ENCODE data around the gene ENTPD1. TPM values are rescaled to one million over a fixed set of nuclear protein-coding genes. Genes with fewer than 3 reads are reported as not detected.

Gene ENTPD1
- total RNA-seq, 1 experiment from 2014 or later: 0.37 TPM

DNA sequence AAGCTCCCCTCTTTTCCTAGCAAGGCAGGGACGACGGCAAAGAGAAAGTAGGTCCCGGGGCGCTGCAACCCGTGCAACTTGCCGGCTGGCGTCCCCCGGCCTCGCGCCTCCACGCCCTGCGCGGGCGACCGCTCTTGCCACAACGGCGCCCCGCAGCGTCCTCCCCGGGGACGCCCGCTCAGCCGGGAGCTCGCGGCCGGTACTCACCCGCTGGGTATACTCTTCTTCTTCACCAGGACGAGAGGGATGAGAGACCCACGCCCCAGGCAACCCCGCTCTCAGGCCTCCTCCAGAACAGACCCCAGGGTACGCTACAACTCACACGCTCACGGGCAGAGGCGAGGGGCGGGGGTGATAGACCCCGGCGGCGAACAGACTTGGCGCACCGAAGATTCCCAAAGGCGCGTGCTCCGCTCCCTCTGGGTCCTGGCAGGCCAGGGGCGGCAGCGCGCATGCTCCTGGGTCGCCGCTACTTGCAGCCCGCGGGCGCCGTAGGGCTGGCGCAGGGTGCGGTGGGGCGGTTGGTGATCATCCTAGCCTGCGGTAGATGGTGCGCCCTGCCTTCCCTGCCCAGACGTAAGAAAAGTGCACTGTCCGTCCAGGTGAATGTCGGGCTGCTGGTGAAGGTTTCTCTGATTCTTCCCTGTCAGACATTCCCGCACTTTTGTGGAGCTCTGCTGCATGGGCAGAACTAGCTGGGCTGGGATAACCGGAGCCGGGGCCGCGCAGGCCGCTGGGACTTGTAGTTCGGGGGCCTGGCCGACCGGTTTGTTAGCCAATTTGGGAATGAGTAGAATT, 151.7 kb downstream of the ENTPD1 start, which contains the start of gene CC2D2B:
Gene CC2D2B, plus strand, starts transcription at position 520 of the 798 bp plus-strand sequence. CDS start 3,349 bp downstream, outside the sequence.
- peak within 1 kb of the TSS; percentile 63 to 66 for H3K4me3 ChIP-seq (replicated peaks in 1 of 2; ENCODE audit: low read depth in 1 of 2, low read length in 2 of 2)
- no peaks in the 10 kb centered on the region for H3K9me3 ChIP-seq (ENCODE audit: control insufficient read depth in 1 of 2, insufficient read depth in 1 of 2, low read depth in 1 of 2, low read length in 2 of 2)
- H3K27me3 ChIP-seq (ENCODE audit: insufficient read depth, low read length): no peaks in the 10 kb centered on the region
- BruUV-seq (replicated peaks): no TSS peak
- peaks cover 0 to 19% of the 10 kb centered on the region in 2 experiments; a peak in 1 of 4 replicates for H3K4me1 ChIP-seq (ENCODE audit: control insufficient read depth in 1 of 2, insufficient read depth in 2 of 2, low read length in 2 of 2)
- ChIA-PET RAD21 (ENCODE audit: low non-redundant PET in 1 of 2, low total read pairs in 2 of 2, uncharacterized antibody in 2 of 2, unreplicated experiment in 2 of 2) (interaction anchor here in 1 of 2 experiments (1.7 kb wide), 1 partner anchor 214 kb away, joined by 4 read pairs; the partner anchor contains the start of gene TCTN3), POLR2A (interaction anchor here (1.3 kb wide), 1 partner anchor 214 kb away, joined by 3 read pairs; the partner anchor contains the start of gene TCTN3), CTCF (interaction anchor here (2.1 kb wide), 1 partner anchor 214 kb away, joined by 6 read pairs; the partner anchor contains the start of gene TCTN3)
- DNase-seq (ENCODE audit: low read depth, low spot score): peak; percentile 61
- H3K4me2 ChIP-seq (ENCODE audit: low read length): peak within 1 kb of the TSS; percentile 91
- H3K79me2 ChIP-seq (ENCODE audit: insufficient read depth, low read length): peaks cover 2% of the 10 kb centered on the region; the same call in 1 of the 2 replicates
- H4K20me1 ChIP-seq (ENCODE audit: insufficient read depth): no peaks in the 10 kb centered on the region
- H3K9me2 ChIP-seq (ENCODE audit: insufficient read depth): no peaks in the 10 kb centered on the region
- peak within 1 kb of the TSS; percentile 73 for H3K9ac ChIP-seq (ENCODE audit: low read length)
- peak within 1 kb of the TSS; percentile 82 for H2AFZ ChIP-seq (ENCODE audit: low read depth, low read length, poor library complexity, severe bottlenecking)
- H3K27ac ChIP-seq (ENCODE audit: low read depth, low read length): peak within 1 kb of the TSS; percentile 68
- intact Hi-C loops (cut with micrococcal nuclease): loop anchor here (1.0 to 10.0 kb wide), 2 partner anchors 213 to 217 kb away; no protein-coding TSS in a partner anchor
- TF ChIP-seq, protein P1, sequence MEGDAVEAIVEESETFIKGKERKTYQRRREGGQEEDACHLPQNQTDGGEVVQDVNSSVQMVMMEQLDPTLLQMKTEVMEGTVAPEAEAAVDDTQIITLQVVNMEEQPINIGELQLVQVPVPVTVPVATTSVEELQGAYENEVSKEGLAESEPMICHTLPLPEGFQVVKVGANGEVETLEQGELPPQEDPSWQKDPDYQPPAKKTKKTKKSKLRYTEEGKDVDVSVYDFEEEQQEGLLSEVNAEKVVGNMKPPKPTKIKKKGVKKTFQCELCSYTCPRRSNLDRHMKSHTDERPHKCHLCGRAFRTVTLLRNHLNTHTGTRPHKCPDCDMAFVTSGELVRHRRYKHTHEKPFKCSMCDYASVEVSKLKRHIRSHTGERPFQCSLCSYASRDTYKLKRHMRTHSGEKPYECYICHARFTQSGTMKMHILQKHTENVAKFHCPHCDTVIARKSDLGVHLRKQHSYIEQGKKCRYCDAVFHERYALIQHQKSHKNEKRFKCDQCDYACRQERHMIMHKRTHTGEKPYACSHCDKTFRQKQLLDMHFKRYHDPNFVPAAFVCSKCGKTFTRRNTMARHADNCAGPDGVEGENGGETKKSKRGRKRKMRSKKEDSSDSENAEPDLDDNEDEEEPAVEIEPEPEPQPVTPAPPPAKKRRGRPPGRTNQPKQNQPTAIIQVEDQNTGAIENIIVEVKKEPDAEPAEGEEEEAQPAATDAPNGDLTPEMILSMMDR (IDR thresholded peaks at IDR 0.05 in 2 of 3, conservative IDR thresholded peaks at IDR 0.05 in 1 of 3; ENCODE audit: borderline replicate concordance in 1 of 3, insufficient read depth in 1 of 3, low read depth in 2 of 3, low read length in 2 of 3): no peak
- TF ChIP-seq CBX3 (IDR thresholded peaks at IDR 0.05; ENCODE audit: low read depth) (peak; percentile 64), YY1 (IDR thresholded peaks at IDR 0.05; ENCODE audit: extremely low read depth, insufficient replicate concordance, low read depth, low read length) (peak; percentile 53), POLR2AphosphoS5 (IDR thresholded peaks at IDR 0.05; ENCODE audit: low read depth, low read length) (peak; percentile 89), EZH2 (IDR thresholded peaks at IDR 0.05) (no peak), EZH2phosphoT487 (IDR thresholded peaks at IDR 0.05; ENCODE audit: borderline replicate concordance) (no peak), SIN3A (IDR thresholded peaks at IDR 0.05; ENCODE audit: low read depth) (no peak), ZFX (IDR thresholded peaks at IDR 0.05) (peak; percentile 69; the same call in 1 of the 2 replicates), CEBPB (IDR thresholded peaks at IDR 0.05; ENCODE audit: low read depth) (no peak), SP1 (IDR thresholded peaks at IDR 0.05; ENCODE audit: low read depth) (no peak), POLR2A (IDR thresholded peaks at IDR 0.05; ENCODE audit: borderline replicate concordance, extremely low read depth, insufficient read depth, insufficient read length) (peak; percentile 80), ZNF274 (IDR thresholded peaks at IDR 0.05; ENCODE audit: low read depth, low read length) (no peak)
- TF ChIP-seq, protein P2, sequence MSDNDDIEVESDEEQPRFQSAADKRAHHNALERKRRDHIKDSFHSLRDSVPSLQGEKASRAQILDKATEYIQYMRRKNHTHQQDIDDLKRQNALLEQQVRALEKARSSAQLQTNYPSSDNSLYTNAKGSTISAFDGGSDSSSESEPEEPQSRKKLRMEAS (IDR thresholded peaks at IDR 0.05): peak; percentile 91
- peaks cover 2 to 7% of the 10 kb centered on the region in 2 experiments; a peak in 3 of 4 replicates for H3K36me3 ChIP-seq (ENCODE audit: control insufficient read depth in 1 of 2, insufficient read depth in 2 of 2, low read length in 2 of 2)
- peak; percentile 95 for ATAC-seq
